Endothelial cell of umbilical vein (primary cell): ENCODE data around the gene PITX2.

Experiments used
- EZH2 ChIP-seq: IDR thresholded peaks from 2 replicates; pipeline ENCODE4 v1.6.1; 2012; ENCODE audit warnings: borderline replicate concordance, low read depth, mild to moderate bottlenecking, moderate library complexity, low read length, inconsistent platforms; ENCODE audit not compliant: severe bottlenecking
- POLR2A ChIP-seq: IDR thresholded peaks from 2 replicates; pipeline ENCODE4 v1.6.1; 2012; ENCODE audit warnings: low read depth, mild to moderate bottlenecking, control low read depth, low read length
- POLR2AphosphoS5 ChIP-seq: IDR thresholded peaks from 2 replicates; pipeline ENCODE4 v1.6.1; 2012; ENCODE audit warnings: low read depth, mild to moderate bottlenecking, control low read depth, low read length, moderate library complexity; ENCODE audit not compliant: insufficient read depth
- TF ChIP-seq, protein P1 (sequence below), 2 donors: IDR thresholded peaks; 1 replicate in 1 of 2; 2 replicates in 1 of 2; pipeline ENCODE4 v1.5.1; 2011; ENCODE audit warnings: low read length in 2 of 2, mild to moderate bottlenecking in 2 of 2, moderate library complexity in 2 of 2, control low read depth in 1 of 2, inconsistent platforms in 1 of 2, low read depth in 1 of 2; ENCODE audit not compliant: insufficient read depth in 1 of 2; ENCODE audit errors: extremely low read depth in 1 of 2

DNA sequence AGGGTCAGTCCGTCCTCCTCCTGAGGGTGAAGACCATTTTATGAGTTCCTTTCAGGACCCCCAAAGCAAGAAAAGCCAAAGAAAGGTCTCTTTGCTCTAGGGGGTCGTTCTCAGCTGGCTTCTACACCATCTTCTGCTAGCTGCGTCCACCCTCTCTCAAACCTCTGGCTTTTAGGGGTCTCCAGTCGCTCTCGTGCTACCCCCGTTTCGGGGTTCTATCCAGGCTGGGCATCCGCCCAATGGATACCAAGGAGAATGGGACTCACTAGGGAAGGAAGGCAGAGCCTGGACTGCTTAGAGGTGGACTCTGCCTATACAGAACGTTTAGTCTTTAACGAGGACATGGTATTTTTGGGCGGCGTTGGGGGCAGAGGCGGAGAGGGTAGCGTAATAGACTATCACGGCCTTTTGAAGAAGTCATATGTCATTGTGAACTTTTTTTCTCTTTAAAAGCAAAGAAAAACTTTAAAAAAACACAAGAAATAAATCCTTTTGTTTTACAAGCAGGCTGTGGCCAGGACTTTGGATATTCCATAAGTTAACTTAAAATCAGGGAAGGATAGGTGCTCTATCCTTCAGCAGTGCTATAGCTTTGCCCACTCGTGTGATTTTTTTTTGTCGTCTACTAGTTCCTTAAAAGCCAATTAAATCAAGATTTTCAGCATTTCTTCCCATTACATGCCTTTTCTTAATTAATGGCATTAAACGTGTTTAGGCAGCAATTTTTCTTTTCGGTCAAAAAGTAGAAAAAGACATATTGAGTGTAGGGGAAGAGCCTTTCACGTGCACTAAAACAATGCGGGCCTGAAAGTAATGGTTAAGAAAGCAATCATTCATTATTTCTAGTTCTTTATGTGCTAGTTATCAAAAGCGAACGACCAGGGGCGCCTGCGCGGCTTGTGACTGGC, 7.2 kb upstream of the PITX2 start:
- TF ChIP-seq, protein P1, sequence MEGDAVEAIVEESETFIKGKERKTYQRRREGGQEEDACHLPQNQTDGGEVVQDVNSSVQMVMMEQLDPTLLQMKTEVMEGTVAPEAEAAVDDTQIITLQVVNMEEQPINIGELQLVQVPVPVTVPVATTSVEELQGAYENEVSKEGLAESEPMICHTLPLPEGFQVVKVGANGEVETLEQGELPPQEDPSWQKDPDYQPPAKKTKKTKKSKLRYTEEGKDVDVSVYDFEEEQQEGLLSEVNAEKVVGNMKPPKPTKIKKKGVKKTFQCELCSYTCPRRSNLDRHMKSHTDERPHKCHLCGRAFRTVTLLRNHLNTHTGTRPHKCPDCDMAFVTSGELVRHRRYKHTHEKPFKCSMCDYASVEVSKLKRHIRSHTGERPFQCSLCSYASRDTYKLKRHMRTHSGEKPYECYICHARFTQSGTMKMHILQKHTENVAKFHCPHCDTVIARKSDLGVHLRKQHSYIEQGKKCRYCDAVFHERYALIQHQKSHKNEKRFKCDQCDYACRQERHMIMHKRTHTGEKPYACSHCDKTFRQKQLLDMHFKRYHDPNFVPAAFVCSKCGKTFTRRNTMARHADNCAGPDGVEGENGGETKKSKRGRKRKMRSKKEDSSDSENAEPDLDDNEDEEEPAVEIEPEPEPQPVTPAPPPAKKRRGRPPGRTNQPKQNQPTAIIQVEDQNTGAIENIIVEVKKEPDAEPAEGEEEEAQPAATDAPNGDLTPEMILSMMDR (IDR thresholded peaks at IDR 0.05; ENCODE audit: extremely low read depth in 1 of 2, insufficient read depth in 1 of 2, low read depth in 1 of 2, low read length in 2 of 2), result no peak
- TF ChIP-seq POLR2A (no peak), POLR2AphosphoS5 (no peak), EZH2 (peak; percentile 32)
